Peyer's patch (tissue), 4 donors: ENCODE results near the gene PPY.

Experiments
- POLR2A ChIP-seq, 2 donors: fragments of 450-650 bp; IDR thresholded peaks; one replicate each; pipeline ENCODE4 v1.5.1; 2017; ENCODE audit warnings: antibody characterized with exemption in 2 of 2, mild to moderate bottlenecking in 2 of 2, moderate library complexity in 2 of 2
- TF ChIP-seq, protein P1 (sequence below), 6 experiments: fragments of 450-650 bp in 4 of 6; fragments of 200-600 bp in 2 of 6; sonication (generic) in 1 of 6; IDR thresholded peaks; one replicate each; pipeline ENCODE4 v1.5.1; 2017 to 2019; ENCODE audit warnings: antibody characterized with exemption in 6 of 6, mild to moderate bottlenecking in 3 of 6, moderate library complexity in 1 of 6

DNA sequence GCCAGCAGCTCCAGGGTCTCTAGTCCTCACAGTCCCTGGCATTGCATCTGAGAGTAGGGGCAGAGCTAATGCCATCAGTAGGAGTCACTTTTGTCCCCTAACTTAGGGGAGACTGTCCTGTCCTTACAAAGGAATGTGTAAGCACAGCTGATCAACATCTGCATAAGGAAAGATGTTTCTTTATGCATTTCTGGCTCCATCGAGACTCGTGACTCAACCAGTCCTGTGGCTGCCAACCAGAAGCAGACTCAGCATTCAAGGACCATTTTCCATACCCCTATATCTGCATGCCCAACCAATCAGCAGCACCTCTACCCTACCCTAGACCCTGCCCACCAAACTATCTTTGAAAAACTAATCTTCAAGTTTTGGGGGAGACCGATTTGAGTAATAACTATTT is 26.7 kb downstream of the PPY start:
- TF ChIP-seq, protein P1, sequence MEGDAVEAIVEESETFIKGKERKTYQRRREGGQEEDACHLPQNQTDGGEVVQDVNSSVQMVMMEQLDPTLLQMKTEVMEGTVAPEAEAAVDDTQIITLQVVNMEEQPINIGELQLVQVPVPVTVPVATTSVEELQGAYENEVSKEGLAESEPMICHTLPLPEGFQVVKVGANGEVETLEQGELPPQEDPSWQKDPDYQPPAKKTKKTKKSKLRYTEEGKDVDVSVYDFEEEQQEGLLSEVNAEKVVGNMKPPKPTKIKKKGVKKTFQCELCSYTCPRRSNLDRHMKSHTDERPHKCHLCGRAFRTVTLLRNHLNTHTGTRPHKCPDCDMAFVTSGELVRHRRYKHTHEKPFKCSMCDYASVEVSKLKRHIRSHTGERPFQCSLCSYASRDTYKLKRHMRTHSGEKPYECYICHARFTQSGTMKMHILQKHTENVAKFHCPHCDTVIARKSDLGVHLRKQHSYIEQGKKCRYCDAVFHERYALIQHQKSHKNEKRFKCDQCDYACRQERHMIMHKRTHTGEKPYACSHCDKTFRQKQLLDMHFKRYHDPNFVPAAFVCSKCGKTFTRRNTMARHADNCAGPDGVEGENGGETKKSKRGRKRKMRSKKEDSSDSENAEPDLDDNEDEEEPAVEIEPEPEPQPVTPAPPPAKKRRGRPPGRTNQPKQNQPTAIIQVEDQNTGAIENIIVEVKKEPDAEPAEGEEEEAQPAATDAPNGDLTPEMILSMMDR (IDR thresholded peaks at IDR 0.05): no peak
- no peak for TF ChIP-seq POLR2A (IDR thresholded peaks at IDR 0.05)
